HG02571 (cell line): ENCODE data around the gene OR8B8.
"Not testable (repeated sequence)": the region's sequence is repeated elsewhere in the genome, so short reads cannot be mapped to it uniquely, and the experiment has no call there.

Experiments used
- ATAC-seq: cut with Tn5 transposase; IDR thresholded peaks from one replicate; pipeline ENCODE4 v1.9.1; 2021; ENCODE audit warnings: mild to moderate bottlenecking, moderate library complexity; ENCODE audit not compliant: unreplicated experiment

OR8B8 gene

GRCh38 chr11:124442442-124442841 is 3.1 kb downstream of the OR8B8 start:
- no peak for ATAC-seq

- no peak for ATAC-seq
Measured at GRCh38 chr11:124441519-124441918, 4.0 kb downstream of the OR8B8 start.

- no peak for ATAC-seq
Measured at GRCh38 chr11:124441081-124441480, 4.4 kb downstream of the OR8B8 start.

- no peak for ATAC-seq
Measured at GRCh38 chr11:124440608-124441007, 4.9 kb downstream of the OR8B8 start.

- ATAC-seq: no peak
Measured at GRCh38 chr11:124434699-124435098, 10.8 kb downstream of the OR8B8 start.

GRCh38 chr11:124429599-124429998 is 15.9 kb downstream of the OR8B8 start:
- no peak for ATAC-seq

GRCh38 chr11:124424384-124424921 is 21.0 kb downstream of the OR8B8 start, which contains the start of gene OR8B4:
Gene OR8B4, minus strand, starts transcription at chr11:124424871. Its CDS starts 0 bp downstream, at chr11:124424871.
- ATAC-seq: no peak

GRCh38 chr11:124421043-124421442 is 24.5 kb downstream of the OR8B8 start:
- no peak for ATAC-seq

GRCh38 chr11:124415356-124415923 is 30.1 kb downstream of the OR8B8 start:
- no peak for ATAC-seq

- no peak for ATAC-seq
Measured at GRCh38 chr11:124409906-124410305, 35.6 kb downstream of the OR8B8 start.

- no peak for ATAC-seq
Measured at GRCh38 chr11:124405581-124405980, 39.9 kb downstream of the OR8B8 start.

- not testable (repeated sequence) for ATAC-seq
Measured at GRCh38 chr11:124403186-124403585, 42.3 kb downstream of the OR8B8 start.

- ATAC-seq: no peak
Measured at GRCh38 chr11:124402326-124402922, 43.1 kb downstream of the OR8B8 start.

GRCh38 chr11:124398924-124399323 is 46.6 kb downstream of the OR8B8 start, which contains the start of gene OR8B3:
Gene OR8B3, minus strand, starts transcription at chr11:124399024. Its CDS starts 1,673 bp downstream, at chr11:124397351.
- no peak for ATAC-seq

- not testable (repeated sequence) for ATAC-seq
Measured at GRCh38 chr11:124396847-124397246, 48.6 kb downstream of the OR8B8 start.

GRCh38 chr11:124394408-124394807 is 51.1 kb downstream of the OR8B8 start:
- no peak for ATAC-seq
